Peyer's patch (tissue), 4 donors: ENCODE data around the gene SMG9. TPM values are rescaled to one million over a fixed set of nuclear protein-coding genes. Genes with fewer than 3 reads are reported as not detected.

Experiments
- DNase-seq, 3 donors: peaks; one replicate each; pipeline ENCODE4 v3.0.0-alpha.2; 2017 to 2019
- H3K27ac ChIP-seq, 4 donors: fragments of 200-600 bp; sonication (generic); one replicate each; pipeline ENCODE4 v1.5.1; 2016 to 2019
- H3K27me3 ChIP-seq, 2 donors: fragments of 200-600 bp; sonication (generic); one replicate each; pipeline ENCODE4 v1.5.1; 2019
- H3K36me3 ChIP-seq, 3 donors: fragments of 200-600 bp; sonication (generic); one replicate each; pipeline ENCODE4 v1.5.1; 2016 to 2019
- H3K4me1 ChIP-seq, 4 donors: fragments of 200-600 bp; sonication (generic); one replicate each; pipeline ENCODE4 v1.5.1; 2016 to 2019
- H3K4me3 ChIP-seq, 4 donors: fragments of 200-600 bp; sonication (generic); 1 replicate in 3 of 4; 2 replicates in 1 of 4; pipeline ENCODE4 v1.5.1; 2016 to 2019; ENCODE audit warnings: mild to moderate bottlenecking in 1 of 4
- H3K9me3 ChIP-seq, 4 donors: fragments of 200-600 bp; sonication (generic); one replicate each; pipeline ENCODE4 v1.5.1; 2016 to 2019; ENCODE audit warnings: mild to moderate bottlenecking in 1 of 4
- POLR2A ChIP-seq, 2 donors: fragments of 450-650 bp; IDR thresholded peaks; one replicate each; pipeline ENCODE4 v1.5.1; 2017; ENCODE audit warnings: antibody characterized with exemption in 2 of 2, mild to moderate bottlenecking in 2 of 2, moderate library complexity in 2 of 2
- total RNA-seq, 4 donors: library from RNA; depleted of rRNA; stranded (reverse); fragments of >200 nt; gene quantifications; one replicate each; pipeline ENCODE4 v1.1.0, GENCODE V29; 2016
- TF ChIP-seq, protein P1 (sequence below), 6 experiments: fragments of 450-650 bp in 4 of 6; fragments of 200-600 bp in 2 of 6; sonication (generic) in 1 of 6; IDR thresholded peaks; one replicate each; pipeline ENCODE4 v1.5.1; 2017 to 2019; ENCODE audit warnings: antibody characterized with exemption in 6 of 6, mild to moderate bottlenecking in 3 of 6, moderate library complexity in 1 of 6

The SMG9 gene
- total RNA-seq, 4 donors from 2014 or later: 25.0 to 56.1 (median 40.8) TPM

DNA sequence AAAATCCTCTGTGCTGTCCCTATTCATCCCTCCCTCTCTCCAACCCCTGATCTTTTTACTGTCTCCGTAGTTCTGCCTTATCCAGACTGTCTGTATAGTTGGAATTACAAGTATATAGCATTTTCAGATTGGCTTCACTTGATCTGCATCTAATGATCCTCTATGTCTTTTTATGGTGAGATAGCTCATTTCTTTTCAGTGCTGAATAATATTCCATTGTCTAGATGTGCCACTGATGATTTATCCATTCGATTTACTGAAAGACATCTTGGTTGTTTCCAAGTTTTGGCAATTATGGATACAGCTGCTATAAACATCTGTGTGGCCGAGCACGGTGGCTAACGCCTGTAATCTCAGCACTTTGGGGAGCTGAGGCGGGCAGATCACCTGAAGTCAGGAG, 19.7 kb downstream of the SMG9 start:
- no peaks in the 10 kb centered on the region for H3K27me3 ChIP-seq
- no peak for TF ChIP-seq POLR2A (IDR thresholded peaks at IDR 0.05)
- TF ChIP-seq, protein P1, sequence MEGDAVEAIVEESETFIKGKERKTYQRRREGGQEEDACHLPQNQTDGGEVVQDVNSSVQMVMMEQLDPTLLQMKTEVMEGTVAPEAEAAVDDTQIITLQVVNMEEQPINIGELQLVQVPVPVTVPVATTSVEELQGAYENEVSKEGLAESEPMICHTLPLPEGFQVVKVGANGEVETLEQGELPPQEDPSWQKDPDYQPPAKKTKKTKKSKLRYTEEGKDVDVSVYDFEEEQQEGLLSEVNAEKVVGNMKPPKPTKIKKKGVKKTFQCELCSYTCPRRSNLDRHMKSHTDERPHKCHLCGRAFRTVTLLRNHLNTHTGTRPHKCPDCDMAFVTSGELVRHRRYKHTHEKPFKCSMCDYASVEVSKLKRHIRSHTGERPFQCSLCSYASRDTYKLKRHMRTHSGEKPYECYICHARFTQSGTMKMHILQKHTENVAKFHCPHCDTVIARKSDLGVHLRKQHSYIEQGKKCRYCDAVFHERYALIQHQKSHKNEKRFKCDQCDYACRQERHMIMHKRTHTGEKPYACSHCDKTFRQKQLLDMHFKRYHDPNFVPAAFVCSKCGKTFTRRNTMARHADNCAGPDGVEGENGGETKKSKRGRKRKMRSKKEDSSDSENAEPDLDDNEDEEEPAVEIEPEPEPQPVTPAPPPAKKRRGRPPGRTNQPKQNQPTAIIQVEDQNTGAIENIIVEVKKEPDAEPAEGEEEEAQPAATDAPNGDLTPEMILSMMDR (IDR thresholded peaks at IDR 0.05): no peak
- H3K27ac ChIP-seq: no peak overlapping the region
- H3K9me3 ChIP-seq: no peaks in the 10 kb centered on the region
- H3K4me1 ChIP-seq: peaks cover 0 to 15% (median 2%) of the 10 kb centered on the region in 4 donors
- DNase-seq: no peak
- H3K36me3 ChIP-seq: peaks cover 0 to 74% (median 0%) of the 10 kb centered on the region in 3 donors
- H3K4me3 ChIP-seq: no peak overlapping the region

DNA sequence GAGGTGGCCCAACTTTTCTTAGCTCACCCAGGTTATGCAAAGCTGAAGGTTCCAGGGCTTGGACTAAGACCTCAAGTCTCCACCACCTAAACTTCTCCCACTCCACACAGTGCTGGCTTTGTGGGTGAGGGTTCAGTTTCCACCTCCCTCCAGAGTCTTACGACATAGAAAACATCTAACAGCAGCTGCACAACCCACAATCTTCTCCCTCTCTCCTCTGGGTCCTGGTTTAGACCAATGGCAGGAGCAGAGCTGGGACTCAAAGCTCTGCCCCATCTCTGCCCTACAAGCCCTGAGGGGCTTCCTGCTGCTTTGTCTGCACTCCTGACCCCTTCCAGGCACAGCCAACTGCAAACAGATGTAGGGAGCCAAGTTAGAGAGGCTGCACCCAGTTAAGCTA, 22.9 kb downstream of the SMG9 start:
- TF ChIP-seq, protein P1 (IDR thresholded peaks at IDR 0.05): no peak
- no peak for TF ChIP-seq POLR2A (IDR thresholded peaks at IDR 0.05)
- H3K36me3 ChIP-seq: peaks cover 0 to 55% (median 0%) of the 10 kb centered on the region in 3 donors
- no peak for DNase-seq
- H3K4me3 ChIP-seq: no peak overlapping the region
- no peak overlapping the region for H3K27ac ChIP-seq
- no peaks in the 10 kb centered on the region for H3K4me1 ChIP-seq
- H3K27me3 ChIP-seq: no peaks in the 10 kb centered on the region
- H3K9me3 ChIP-seq: no peaks in the 10 kb centered on the region

DNA sequence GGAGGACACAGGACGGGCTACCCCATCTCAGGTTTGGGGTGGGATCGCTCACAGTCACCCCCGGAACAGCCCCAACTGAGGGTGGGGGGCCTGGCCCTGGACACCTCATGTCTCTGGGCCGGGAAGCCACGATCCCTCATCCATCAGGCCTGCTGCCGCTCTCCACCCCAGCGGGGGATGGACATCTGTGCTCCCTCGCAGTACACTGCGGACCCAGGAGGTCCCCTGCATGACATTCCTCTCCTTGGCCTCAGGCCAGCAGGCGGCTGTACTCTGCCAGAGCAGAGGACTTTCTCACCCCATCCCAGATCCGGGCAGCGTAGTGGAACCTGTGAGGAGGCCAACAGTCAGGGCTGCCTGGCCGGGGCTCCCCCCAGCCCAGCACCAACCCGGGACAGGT, 23.4 kb downstream of the SMG9 start:
- TF ChIP-seq, protein P1 (IDR thresholded peaks at IDR 0.05): no peak
- no peak for TF ChIP-seq POLR2A (IDR thresholded peaks at IDR 0.05)
- DNase-seq: no peak
- no peak overlapping the region for H3K4me3 ChIP-seq
- no peak overlapping the region for H3K27ac ChIP-seq
- no peaks in the 10 kb centered on the region for H3K27me3 ChIP-seq
- H3K9me3 ChIP-seq: no peaks in the 10 kb centered on the region
- no peaks in the 10 kb centered on the region for H3K4me1 ChIP-seq
- peaks cover 0 to 50% (median 0%) of the 10 kb centered on the region in 3 donors for H3K36me3 ChIP-seq

DNA sequence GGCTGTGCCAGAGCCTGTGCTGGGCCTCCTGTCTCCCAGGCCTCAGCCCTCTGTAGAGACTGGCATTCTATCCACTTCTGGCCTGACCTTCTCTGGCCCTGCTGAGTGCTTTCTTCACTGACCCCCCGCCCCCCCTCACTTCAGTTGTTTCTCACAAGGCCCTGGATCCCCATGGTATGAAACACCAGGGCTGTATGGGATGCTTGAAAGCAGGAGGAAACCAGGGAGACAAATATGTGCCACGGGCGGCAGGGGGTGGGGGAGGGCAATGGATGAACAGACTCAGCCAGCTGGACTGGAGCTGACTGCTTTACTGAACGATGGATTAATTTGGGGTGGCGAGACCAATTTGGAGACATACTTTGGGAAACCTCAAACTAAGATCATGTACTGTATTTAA, 24.8 kb downstream of the SMG9 start:
- Histone ChIP-seq H3K27ac (no peak overlapping the region), H3K4me1 (no peaks in the 10 kb centered on the region), H3K27me3 (no peaks in the 10 kb centered on the region), H3K9me3 (no peaks in the 10 kb centered on the region), H3K4me3 (no peak overlapping the region), H3K36me3 (peaks cover 0 to 47% (median 0%) of the 10 kb centered on the region in 3 donors)
- TF ChIP-seq, protein P1 (IDR thresholded peaks at IDR 0.05): no peak
- TF ChIP-seq POLR2A (IDR thresholded peaks at IDR 0.05): no peak
- DNase-seq: no peak

DNA sequence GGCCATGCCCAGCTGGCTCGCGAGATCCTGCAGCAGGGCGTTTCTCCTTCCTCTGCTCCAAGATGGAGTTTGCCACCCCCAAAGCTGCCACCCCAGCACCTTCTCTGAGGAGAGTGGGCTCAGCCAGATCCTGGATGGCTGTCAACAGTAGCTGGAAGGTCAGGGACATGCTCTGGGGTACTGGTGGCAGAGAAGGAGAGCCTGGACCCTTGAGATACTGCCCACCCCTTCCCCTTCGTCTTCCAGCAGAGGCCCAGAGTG, 27.2 kb downstream of the SMG9 start:
- TF ChIP-seq, protein P1 (IDR thresholded peaks at IDR 0.05): no peak
- TF ChIP-seq POLR2A (IDR thresholded peaks at IDR 0.05): no peak
- H3K27ac ChIP-seq: no peak overlapping the region
- no peaks in the 10 kb centered on the region for H3K27me3 ChIP-seq
- H3K4me1 ChIP-seq: no peaks in the 10 kb centered on the region
- H3K4me3 ChIP-seq: no peak overlapping the region
- peaks cover 0 to 27% (median 0%) of the 10 kb centered on the region in 3 donors for H3K36me3 ChIP-seq
- H3K9me3 ChIP-seq: no peaks in the 10 kb centered on the region
- no peak for DNase-seq
